ENCODE results near the gene DEGS2.

DEGS2 gene

GRCh38 chr14:100147181-100147631 is 12.2 kb downstream of the DEGS2 start:
- Mint-ChIP-seq H3K4me1 (ENCODE audit: low read depth) (peaks cover 19% of the 10 kb centered on the region), H3K9me3 (ENCODE audit: low read depth) (no peaks in the 10 kb centered on the region), H3K27ac (peak overlapping the region; percentile 84), H3K36me3 (no peaks in the 10 kb centered on the region), H3K4me3 (peak overlapping the region; percentile 78), H3K27me3 (no peaks in the 10 kb centered on the region)

GRCh38 chr14:100146531-100147091 is 12.8 kb downstream of the DEGS2 start:
- Mint-ChIP-seq H3K36me3 (no peaks in the 10 kb centered on the region), H3K4me1 (ENCODE audit: low read depth) (peaks cover 20% of the 10 kb centered on the region), H3K9me3 (ENCODE audit: low read depth) (no peaks in the 10 kb centered on the region), H3K27ac (peak overlapping the region; percentile 84), H3K27me3 (no peaks in the 10 kb centered on the region), H3K4me3 (no peak overlapping the region)

GRCh38 chr14:100145682-100146464 is 13.6 kb downstream of the DEGS2 start:
- peaks cover 20% of the 10 kb centered on the region for H3K4me1 Mint-ChIP-seq (ENCODE audit: low read depth)
- H3K36me3 Mint-ChIP-seq = no peaks in the 10 kb centered on the region
- no peaks in the 10 kb centered on the region for H3K27me3 Mint-ChIP-seq
- H3K9me3 Mint-ChIP-seq (ENCODE audit: low read depth) = no peaks in the 10 kb centered on the region
- H3K4me3 Mint-ChIP-seq = no peak overlapping the region
- H3K27ac Mint-ChIP-seq = peak overlapping the region; percentile 22

GRCh38 chr14:100144996-100145646 is 14.3 kb downstream of the DEGS2 start:
- Mint-ChIP-seq H3K4me1 (ENCODE audit: low read depth) (peaks cover 23% of the 10 kb centered on the region), H3K9me3 (ENCODE audit: low read depth) (no peaks in the 10 kb centered on the region), H3K36me3 (no peaks in the 10 kb centered on the region), H3K4me3 (no peak overlapping the region), H3K27me3 (no peaks in the 10 kb centered on the region), H3K27ac (peak overlapping the region; percentile 22)

- peaks cover 24% of the 10 kb centered on the region for H3K4me1 Mint-ChIP-seq (ENCODE audit: low read depth)
- no peak overlapping the region for H3K4me3 Mint-ChIP-seq
- no peaks in the 10 kb centered on the region for H3K36me3 Mint-ChIP-seq
- H3K9me3 Mint-ChIP-seq (ENCODE audit: low read depth) = no peaks in the 10 kb centered on the region
- no peak overlapping the region for H3K27ac Mint-ChIP-seq
- no peaks in the 10 kb centered on the region for H3K27me3 Mint-ChIP-seq
These were observed 14.8 kb downstream of the DEGS2 start for GRCh38 chr14:100144645-100144995.

- Mint-ChIP-seq H3K9me3 (ENCODE audit: low read depth) (no peaks in the 10 kb centered on the region), H3K4me3 (no peak overlapping the region), H3K27me3 (no peaks in the 10 kb centered on the region), H3K36me3 (no peaks in the 10 kb centered on the region), H3K27ac (no peak overlapping the region), H3K4me1 (ENCODE audit: low read depth) (peaks cover 26% of the 10 kb centered on the region)
These were observed 15.5 kb downstream of the DEGS2 start for GRCh38 chr14:100143934-100144333.

- peaks cover 26% of the 10 kb centered on the region for H3K4me1 Mint-ChIP-seq (ENCODE audit: low read depth)
- H3K27me3 Mint-ChIP-seq = no peaks in the 10 kb centered on the region
- no peak overlapping the region for H3K27ac Mint-ChIP-seq
- H3K4me3 Mint-ChIP-seq = no peak overlapping the region
- H3K36me3 Mint-ChIP-seq = no peaks in the 10 kb centered on the region
- no peaks in the 10 kb centered on the region for H3K9me3 Mint-ChIP-seq (ENCODE audit: low read depth)
These were observed 15.9 kb downstream of the DEGS2 start for GRCh38 chr14:100143523-100143922.

GRCh38 chr14:100142073-100143040 is 17.1 kb downstream of the DEGS2 start:
- Mint-ChIP-seq H3K9me3 (ENCODE audit: low read depth) (no peaks in the 10 kb centered on the region), H3K4me1 (ENCODE audit: low read depth) (peaks cover 17% of the 10 kb centered on the region), H3K27me3 (no peaks in the 10 kb centered on the region), H3K36me3 (no peaks in the 10 kb centered on the region), H3K27ac (peak overlapping the region; percentile 75), H3K4me3 (no peak overlapping the region)

- no peaks in the 10 kb centered on the region for H3K9me3 Mint-ChIP-seq (ENCODE audit: low read depth)
- peaks cover 8% of the 10 kb centered on the region for H3K4me1 Mint-ChIP-seq (ENCODE audit: low read depth)
- H3K36me3 Mint-ChIP-seq = no peaks in the 10 kb centered on the region
- no peaks in the 10 kb centered on the region for H3K27me3 Mint-ChIP-seq
- no peak overlapping the region for H3K4me3 Mint-ChIP-seq
- no peak overlapping the region for H3K27ac Mint-ChIP-seq
These were observed 18.3 kb downstream of the DEGS2 start for GRCh38 chr14:100141098-100141497.

GRCh38 chr14:100140452-100141078 is 18.9 kb downstream of the DEGS2 start:
- peaks cover 8% of the 10 kb centered on the region for H3K4me1 Mint-ChIP-seq (ENCODE audit: low read depth)

GRCh38 chr14:100138955-100139354 is 20.5 kb downstream of the DEGS2 start:
- Mint-ChIP-seq H3K27me3 (no peaks in the 10 kb centered on the region), H3K36me3 (no peaks in the 10 kb centered on the region), H3K4me3 (no peak overlapping the region), H3K9me3 (ENCODE audit: low read depth) (no peaks in the 10 kb centered on the region), H3K27ac (peak overlapping the region; percentile 74), H3K4me1 (ENCODE audit: low read depth) (peaks cover 8% of the 10 kb centered on the region)

More at GRCh38 chr14:100140452-100141078, 18.9 kb downstream of the DEGS2 start:
- no peak overlapping the region for H3K4me3 Mint-ChIP-seq
- no peaks in the 10 kb centered on the region for H3K36me3 Mint-ChIP-seq
- no peaks in the 10 kb centered on the region for H3K9me3 Mint-ChIP-seq (ENCODE audit: low read depth)
- no peaks in the 10 kb centered on the region for H3K27me3 Mint-ChIP-seq
- H3K27ac Mint-ChIP-seq = peak overlapping the region; percentile 28

- peaks cover 10% of the 10 kb centered on the region for H3K4me1 Mint-ChIP-seq (ENCODE audit: low read depth)
- no peaks in the 10 kb centered on the region for H3K27me3 Mint-ChIP-seq
- H3K9me3 Mint-ChIP-seq (ENCODE audit: low read depth) = no peaks in the 10 kb centered on the region
- H3K36me3 Mint-ChIP-seq = no peaks in the 10 kb centered on the region
- no peak overlapping the region for H3K4me3 Mint-ChIP-seq
- peak overlapping the region; percentile 54 for H3K27ac Mint-ChIP-seq
These were observed 21.2 kb downstream of the DEGS2 start for GRCh38 chr14:100138082-100138787.

- Mint-ChIP-seq H3K27ac (peak overlapping the region; percentile 78), H3K27me3 (no peaks in the 10 kb centered on the region), H3K9me3 (ENCODE audit: low read depth) (no peaks in the 10 kb centered on the region), H3K36me3 (no peaks in the 10 kb centered on the region), H3K4me1 (ENCODE audit: low read depth) (peaks cover 7% of the 10 kb centered on the region), H3K4me3 (no peak overlapping the region)
These were observed 22.3 kb downstream of the DEGS2 start for GRCh38 chr14:100137173-100137572.

- Mint-ChIP-seq H3K27ac (peak overlapping the region; percentile 73), H3K4me1 (ENCODE audit: low read depth) (peaks cover 8% of the 10 kb centered on the region), H3K4me3 (no peak overlapping the region), H3K27me3 (no peaks in the 10 kb centered on the region), H3K9me3 (ENCODE audit: low read depth) (no peaks in the 10 kb centered on the region), H3K36me3 (peaks cover 2% of the 10 kb centered on the region)
These were observed 23.7 kb downstream of the DEGS2 start for GRCh38 chr14:100135784-100136183.
